Measurements from ENCODE around the gene BCOR. TPM values are rescaled to one million over a fixed set of nuclear protein-coding genes. Genes with fewer than 3 reads are reported as not detected.
A peak's percentile ranks its signal among the peaks of the same experiment; 100 is the strongest.

BCOR gene
- polyA plus RNA-seq, 1 of the 3 experiments (the other 2 are of a cell fraction), result 8.8 TPM

- H4K20me1 ChIP-seq (ENCODE audit: insufficient read depth), result no peaks in the 10 kb centered on the region
- CTCF ChIA-PET, result no interaction called here
- H3F3A ChIP-seq (replicated peaks; ENCODE audit: insufficient read depth), result no peaks in the 10 kb centered on the region
- H3K4me3 ChIP-seq (ENCODE audit: low read depth in 2 of 2, low read length in 1 of 2), result peak overlapping the region in 1 of 2 experiments; percentile 14; a peak in 1 of 4 replicates
- no peaks in the 10 kb centered on the region for H3K79me2 ChIP-seq (ENCODE audit: insufficient read depth)
- H3K36me3 ChIP-seq (replicated peaks in 1 of 2; ENCODE audit: control insufficient read depth in 1 of 2, insufficient read depth in 2 of 2, low read length in 1 of 2), result peaks cover 53 to 57% of the 10 kb centered on the region in 2 experiments
- no peak overlapping the region for H2AFZ ChIP-seq (ENCODE audit: low read depth)
- H3K9me2 ChIP-seq, result no peaks in the 10 kb centered on the region
- no peaks in the 10 kb centered on the region for H3K4me1 ChIP-seq (ENCODE audit: control insufficient read depth in 1 of 2, insufficient read depth in 2 of 2, low read depth in 1 of 2, low read length in 1 of 2)
- POLR2A ChIA-PET, result no interaction called here
- no peak overlapping the region for H3K9ac ChIP-seq
- H3K27ac ChIP-seq (ENCODE audit: low read depth in 2 of 2, low read length in 1 of 2), result no peak overlapping the region
- H3K27me3 ChIP-seq (ENCODE audit: insufficient read depth), result no peaks in the 10 kb centered on the region
- 62% methylated on average over 1 of the region's 1 CpG for WGBS (ENCODE audit: low lambda C conversion rate)
- no peaks in the 10 kb centered on the region; the same call in 1 of the 2 replicates for H3K9me3 ChIP-seq
- no peak for DNase-seq
- TF ChIP-seq YY1 (IDR thresholded peaks at IDR 0.05; ENCODE audit: low read depth) (no peak), JUND (IDR thresholded peaks at IDR 0.05) (no peak)
- H3K4me2 ChIP-seq, result no peak overlapping the region
These were observed 47.2 kb downstream of the BCOR start for GRCh38 chrX:40050532-40050931.

- no peak overlapping the region for H3K27ac ChIP-seq (ENCODE audit: low read depth in 2 of 2, low read length in 1 of 2)
- H4K20me1 ChIP-seq (ENCODE audit: insufficient read depth), result no peaks in the 10 kb centered on the region
- ChIA-PET CTCF (no interaction called here), POLR2A (no interaction called here)
- H3K9me3 ChIP-seq, result no peaks in the 10 kb centered on the region; the same call in 1 of the 2 replicates
- WGBS (ENCODE audit: low lambda C conversion rate), result 63% methylated on average over 7 of the region's 7 CpGs
- peaks cover 46 to 49% of the 10 kb centered on the region in 2 experiments for H3K36me3 ChIP-seq (replicated peaks in 1 of 2; ENCODE audit: control insufficient read depth in 1 of 2, insufficient read depth in 2 of 2, low read length in 1 of 2)
- H3K27me3 ChIP-seq (ENCODE audit: insufficient read depth), result no peaks in the 10 kb centered on the region
- no peak overlapping the region for H3K9ac ChIP-seq
- DNase-seq, result no peak
- no peaks in the 10 kb centered on the region for H3K9me2 ChIP-seq
- H3F3A ChIP-seq (replicated peaks; ENCODE audit: insufficient read depth), result no peaks in the 10 kb centered on the region
- no peaks in the 10 kb centered on the region for H3K4me1 ChIP-seq (ENCODE audit: control insufficient read depth in 1 of 2, insufficient read depth in 2 of 2, low read depth in 1 of 2, low read length in 1 of 2)
- H2AFZ ChIP-seq (ENCODE audit: low read depth), result no peak overlapping the region
- H3K4me3 ChIP-seq (ENCODE audit: low read depth in 2 of 2, low read length in 1 of 2), result no peak overlapping the region; a peak in 1 of 4 replicates
- no peaks in the 10 kb centered on the region for H3K79me2 ChIP-seq (ENCODE audit: insufficient read depth)
- no peak overlapping the region for H3K4me2 ChIP-seq
- TF ChIP-seq MEF2A (IDR thresholded peaks at IDR 0.05; ENCODE audit: borderline replicate concordance, low read depth) (no peak), CHD2 (IDR thresholded peaks at IDR 0.05; ENCODE audit: low read length, partially characterized antibody) (no peak), RCOR1 (IDR thresholded peaks at IDR 0.05; ENCODE audit: low read length) (no peak), USF2 (IDR thresholded peaks at IDR 0.05; ENCODE audit: borderline replicate concordance, low read depth, low read length) (no peak), PBX3 (IDR thresholded peaks at IDR 0.05) (no peak), TCF12 (IDR thresholded peaks at IDR 0.05) (no peak), IRF3 (IDR thresholded peaks at IDR 0.05; ENCODE audit: low read depth, low read length) (no peak), NFIC (IDR thresholded peaks at IDR 0.05; ENCODE audit: borderline replicate concordance) (no peak), ZBTB33 (IDR thresholded peaks at IDR 0.05; ENCODE audit: borderline replicate concordance, low read depth) (no peak), MAX (IDR thresholded peaks at IDR 0.05; ENCODE audit: low read depth) (no peak), CTCF (IDR thresholded peaks at IDR 0.05) (no peak), EP300 (IDR thresholded peaks at IDR 0.05; ENCODE audit: borderline replicate concordance in 1 of 2, low read depth in 1 of 2, low read length in 1 of 2) (no peak), SMC3 (IDR thresholded peaks at IDR 0.05; ENCODE audit: low read depth, low read length) (no peak), MXI1 (IDR thresholded peaks at IDR 0.05; ENCODE audit: low read depth, low read length) (no peak)
These were observed 48.6 kb downstream of the BCOR start for GRCh38 chrX:40049084-40049641.
